HG03159 (cell line): ENCODE results near the gene DEPP1.
"Not testable (repeated sequence)": the region's sequence is repeated elsewhere in the genome, so short reads cannot be mapped to it uniquely, and the experiment has no call there.

Experiments
- ATAC-seq: cut with Tn5 transposase; IDR thresholded peaks from one replicate; pipeline ENCODE4 v1.9.1; 2021; ENCODE audit warnings: mild to moderate bottlenecking, moderate library complexity; ENCODE audit not compliant: unreplicated experiment

The DEPP1 gene, protein sequence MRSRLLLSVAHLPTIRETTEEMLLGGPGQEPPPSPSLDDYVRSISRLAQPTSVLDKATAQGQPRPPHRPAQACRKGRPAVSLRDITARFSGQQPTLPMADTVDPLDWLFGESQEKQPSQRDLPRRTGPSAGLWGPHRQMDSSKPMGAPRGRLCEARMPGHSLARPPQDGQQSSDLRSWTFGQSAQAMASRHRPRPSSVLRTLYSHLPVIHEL

DNA sequence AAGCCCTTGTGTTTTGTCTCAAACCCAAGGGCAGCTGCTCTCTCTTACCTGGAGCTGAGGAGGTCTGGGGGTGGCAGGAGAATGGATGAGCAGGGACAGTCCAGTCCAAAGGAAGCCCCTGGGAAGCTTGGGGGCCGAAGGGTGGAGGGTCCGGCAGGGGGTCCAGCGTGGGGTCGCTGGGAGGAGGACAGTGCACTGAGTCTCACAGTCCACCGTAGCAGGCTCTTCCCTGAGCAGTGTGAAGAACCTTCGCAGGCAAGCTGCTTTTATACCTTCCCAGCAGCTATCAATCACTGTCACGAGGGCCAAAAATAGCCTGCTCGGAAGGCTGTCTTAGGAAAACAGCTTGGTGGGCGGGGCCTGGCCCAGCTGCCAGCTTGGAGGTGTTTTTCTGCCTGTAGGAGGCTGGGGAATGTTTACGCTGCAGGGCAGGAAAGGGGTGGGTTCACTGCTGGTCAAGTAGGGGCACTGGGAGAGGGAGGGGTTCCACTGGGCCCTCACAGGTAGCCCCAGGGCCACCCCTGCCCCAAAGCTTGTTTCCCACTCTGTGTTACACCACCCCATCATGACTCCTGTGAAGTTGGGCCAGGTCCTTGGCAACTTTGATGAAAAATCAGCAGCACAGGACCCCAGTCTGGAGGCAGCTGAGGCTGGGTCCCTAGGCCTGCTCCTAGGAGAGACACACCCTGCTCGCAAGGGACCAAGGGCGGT lies at the start of gene DEPP1:
DEPP1 (minus strand) TSS at position 240 of the 711 bp plus-strand sequence. CDS start 779 bp downstream, outside the sequence.
- no peak for ATAC-seq

DNA sequence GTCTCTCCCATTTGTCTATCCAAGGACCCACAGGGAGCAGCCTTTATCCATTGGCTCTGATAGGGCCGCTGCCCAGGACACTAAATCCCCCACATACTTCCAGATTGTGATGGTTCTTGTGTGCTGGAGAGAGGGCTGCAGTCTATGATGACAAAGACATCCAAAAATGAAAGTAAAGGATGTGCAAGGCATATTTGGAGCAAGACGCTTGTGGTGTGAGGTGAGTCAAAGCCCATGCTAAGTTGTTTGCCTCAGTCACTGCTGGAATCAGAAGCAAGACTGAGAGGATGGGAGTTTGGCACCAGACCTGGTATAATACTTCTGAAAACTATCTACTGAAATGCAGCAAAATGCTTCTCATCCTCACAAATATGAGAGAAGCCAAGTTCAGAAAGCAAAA lies 44.8 kb upstream of the DEPP1 start:
- no peak for ATAC-seq

DNA sequence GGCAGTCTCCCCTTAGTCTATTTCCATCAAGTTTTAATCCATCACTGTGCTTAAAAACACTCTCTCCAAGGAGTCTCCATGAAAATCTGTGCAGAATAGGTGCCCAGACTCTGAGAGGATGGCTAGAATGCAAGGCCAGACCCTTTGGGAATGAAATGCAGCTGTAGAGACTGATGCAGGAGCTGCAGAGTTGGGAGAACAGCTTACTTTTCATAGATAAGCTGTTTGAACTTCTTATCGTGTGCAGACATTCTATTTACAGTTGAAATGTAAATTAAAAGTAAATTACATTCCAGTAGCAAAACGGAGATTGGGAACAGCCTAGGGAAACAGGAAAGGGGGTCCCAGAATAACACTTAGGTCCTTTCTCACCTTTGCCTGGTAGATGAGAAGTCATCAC lies 37.0 kb upstream of the DEPP1 start:
- ATAC-seq: no peak

DNA sequence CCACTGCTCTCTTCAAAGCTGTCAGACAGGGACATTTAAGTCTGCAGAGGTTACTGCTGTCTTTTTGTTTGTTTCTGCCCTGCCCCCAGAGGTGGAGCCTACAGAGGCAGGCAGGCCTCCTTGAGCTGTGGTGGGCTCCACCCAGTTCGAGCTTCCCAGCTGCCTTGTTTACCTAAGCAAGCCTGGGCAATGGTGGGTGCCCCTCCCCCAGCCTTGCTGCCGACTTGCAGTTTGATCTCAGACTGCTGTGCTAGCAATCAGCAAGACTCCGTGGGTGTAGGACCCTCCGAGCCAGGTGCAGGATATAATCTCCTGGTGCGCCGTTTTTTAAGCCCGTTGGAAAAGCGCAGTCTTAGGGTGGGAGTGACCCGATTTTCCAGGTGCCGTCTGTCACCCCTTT lies 35.9 kb upstream of the DEPP1 start:
- ATAC-seq: not testable (repeated sequence)

DNA sequence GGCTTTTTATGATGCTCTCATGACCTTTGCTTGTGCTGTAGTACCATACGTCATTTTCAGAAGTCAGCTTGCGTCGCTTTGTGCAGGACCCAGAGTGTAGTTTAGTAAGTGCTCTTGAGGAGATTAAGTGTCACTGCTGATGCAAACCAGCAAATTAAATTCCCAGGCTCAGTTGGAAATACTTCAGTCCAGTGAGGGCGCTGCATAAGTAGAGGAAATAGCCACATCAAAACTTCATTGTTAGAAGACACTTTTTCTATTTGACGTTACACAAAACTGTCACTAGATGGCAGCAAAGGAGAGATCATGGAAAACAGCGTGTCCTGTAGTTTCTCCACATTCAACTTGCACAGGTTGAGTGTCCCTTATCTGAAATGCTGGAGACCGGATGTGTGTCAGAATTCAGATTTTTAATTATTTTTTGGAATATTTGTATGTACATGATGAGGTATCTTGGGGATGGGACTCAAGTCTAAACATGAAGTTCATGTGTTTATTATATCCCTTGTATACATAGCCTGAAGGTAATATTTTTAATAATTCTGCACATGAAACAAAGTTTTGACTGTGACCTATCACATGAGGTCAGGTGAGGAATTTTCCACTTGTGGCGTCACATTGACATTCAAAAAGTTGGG lies 30.0 kb upstream of the DEPP1 start:
- ATAC-seq: peak; percentile 85

DNA sequence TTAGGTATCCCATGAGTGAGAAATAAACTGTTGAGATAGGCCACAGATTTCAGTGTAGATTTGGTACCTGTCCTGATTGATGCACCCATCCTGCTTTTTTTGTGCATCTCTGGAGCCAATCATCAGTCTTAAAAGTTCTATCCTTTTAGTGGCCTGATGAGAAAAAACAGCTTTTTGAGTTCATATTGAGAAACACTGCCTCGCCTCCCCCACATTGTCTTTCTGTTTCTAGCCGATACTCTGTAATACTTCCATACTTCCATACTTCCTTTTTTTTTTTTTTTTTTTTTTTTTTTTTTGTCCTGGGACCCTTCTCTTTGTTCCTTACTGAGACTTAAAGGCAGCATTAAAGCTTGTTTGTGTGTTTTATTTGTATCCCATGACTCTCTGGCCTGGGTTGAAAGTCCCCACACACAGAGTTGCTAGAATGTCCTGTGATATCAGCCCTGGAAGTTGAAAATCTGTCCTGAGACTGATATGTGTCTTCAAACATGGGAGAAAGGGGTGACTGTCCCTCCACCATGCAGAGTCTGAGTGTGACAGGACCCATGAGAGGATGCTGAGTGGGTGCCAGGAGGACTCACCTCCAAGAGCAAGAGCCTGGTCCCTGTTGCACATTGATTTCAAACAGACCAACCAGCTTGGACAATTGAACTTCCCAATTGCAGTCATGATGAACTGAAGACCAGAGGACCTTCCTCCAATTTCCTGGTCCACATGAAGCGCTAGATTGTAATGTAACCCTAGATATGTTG lies 27.8 kb upstream of the DEPP1 start:
- no peak for ATAC-seq

DNA sequence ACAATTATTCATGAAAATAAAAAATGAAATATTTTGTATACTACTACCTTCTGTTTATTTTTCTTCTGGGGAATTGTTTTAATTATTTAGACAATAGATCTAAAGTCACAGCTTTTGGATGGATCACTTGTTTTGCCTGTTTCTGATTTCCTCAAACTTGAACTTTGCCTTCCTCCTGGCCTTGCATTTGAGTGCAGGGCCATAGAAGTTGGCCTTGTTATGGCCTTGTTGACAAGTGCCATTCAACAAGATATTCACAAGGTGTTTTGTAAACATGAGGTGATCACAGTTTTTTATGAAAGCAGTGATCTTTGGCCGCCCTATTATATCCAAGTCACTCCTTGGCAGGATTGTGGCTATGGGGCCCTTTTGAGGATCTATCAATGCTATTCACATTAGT lies 26.7 kb upstream of the DEPP1 start:
- ATAC-seq: no peak

DNA sequence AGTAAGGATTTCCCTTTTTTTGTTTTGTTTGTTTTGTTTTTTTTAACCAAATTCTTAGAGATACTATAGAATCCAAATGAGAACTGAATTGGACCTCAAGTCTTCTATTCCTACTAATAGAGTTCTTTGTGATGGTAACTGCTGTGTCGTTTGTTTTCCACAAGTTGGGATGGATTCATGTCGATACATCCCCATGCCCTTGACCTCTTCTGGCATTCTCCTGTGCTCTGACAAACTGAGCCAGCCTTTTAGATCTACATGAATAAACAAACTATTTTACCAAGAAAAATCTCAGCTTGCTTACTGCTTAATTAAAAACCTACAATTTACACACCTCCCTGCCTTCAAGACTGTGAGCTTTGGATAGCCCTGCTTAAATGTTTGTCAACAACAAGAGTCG lies 26.1 kb upstream of the DEPP1 start:
- no peak for ATAC-seq

DNA sequence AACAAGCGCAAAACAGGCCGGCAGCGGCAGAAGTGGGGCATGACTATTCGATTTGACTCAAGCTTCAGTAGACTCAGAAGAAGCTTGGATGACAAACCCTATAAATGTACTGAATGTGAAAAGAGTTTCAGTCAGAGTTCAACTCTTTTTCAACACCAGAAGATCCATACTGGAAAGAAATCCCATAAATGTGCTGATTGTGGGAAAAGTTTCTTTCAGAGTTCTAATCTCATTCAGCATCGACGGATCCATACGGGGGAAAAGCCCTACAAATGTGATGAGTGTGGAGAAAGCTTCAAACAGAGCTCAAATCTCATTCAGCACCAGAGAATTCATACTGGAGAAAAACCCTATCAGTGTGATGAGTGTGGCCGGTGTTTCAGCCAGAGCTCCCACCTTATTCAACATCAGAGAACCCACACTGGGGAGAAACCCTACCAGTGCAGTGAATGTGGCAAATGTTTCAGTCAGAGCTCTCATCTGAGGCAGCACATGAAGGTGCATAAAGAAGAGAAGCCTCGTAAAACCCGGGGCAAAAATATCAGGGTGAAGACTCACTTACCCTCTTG lies 24.9 kb upstream of the DEPP1 start:
- ATAC-seq: no peak

DNA sequence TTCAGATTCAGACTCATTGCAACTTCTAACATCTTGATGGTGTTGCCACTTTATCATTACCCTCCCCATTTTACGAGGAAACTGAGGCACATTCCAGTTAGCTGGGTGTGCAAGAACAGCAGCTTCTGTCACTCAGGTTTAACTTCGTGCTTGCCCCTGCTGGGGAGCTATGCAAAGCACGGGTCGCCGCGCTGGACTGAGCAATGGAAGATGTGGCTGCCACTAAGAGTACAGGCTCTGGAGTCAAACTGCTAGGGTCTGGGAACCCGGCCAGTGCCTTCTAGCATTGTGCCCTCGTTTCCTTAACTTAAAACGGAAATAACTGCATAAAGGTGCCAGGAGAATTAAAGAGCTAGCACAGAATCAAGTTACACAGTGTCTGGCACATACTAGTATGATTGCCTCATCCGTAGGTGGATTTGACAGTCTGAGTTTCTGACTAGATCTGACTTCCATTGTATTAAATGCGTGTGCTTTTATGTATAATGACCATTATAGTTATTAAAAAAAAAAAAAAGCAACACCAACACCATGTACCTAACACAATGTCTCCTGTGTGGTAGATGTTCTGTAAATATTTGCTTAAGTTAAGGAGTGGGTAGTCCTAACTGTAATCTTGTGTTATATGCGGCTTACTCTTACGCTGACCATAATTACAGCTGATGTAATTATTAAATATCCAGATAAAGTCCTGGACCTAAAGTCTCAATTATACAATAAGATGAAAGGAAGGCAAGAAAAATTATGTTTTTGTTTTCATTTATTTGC lies 23.0 kb upstream of the DEPP1 start:
- ATAC-seq: peak; percentile 81

DNA sequence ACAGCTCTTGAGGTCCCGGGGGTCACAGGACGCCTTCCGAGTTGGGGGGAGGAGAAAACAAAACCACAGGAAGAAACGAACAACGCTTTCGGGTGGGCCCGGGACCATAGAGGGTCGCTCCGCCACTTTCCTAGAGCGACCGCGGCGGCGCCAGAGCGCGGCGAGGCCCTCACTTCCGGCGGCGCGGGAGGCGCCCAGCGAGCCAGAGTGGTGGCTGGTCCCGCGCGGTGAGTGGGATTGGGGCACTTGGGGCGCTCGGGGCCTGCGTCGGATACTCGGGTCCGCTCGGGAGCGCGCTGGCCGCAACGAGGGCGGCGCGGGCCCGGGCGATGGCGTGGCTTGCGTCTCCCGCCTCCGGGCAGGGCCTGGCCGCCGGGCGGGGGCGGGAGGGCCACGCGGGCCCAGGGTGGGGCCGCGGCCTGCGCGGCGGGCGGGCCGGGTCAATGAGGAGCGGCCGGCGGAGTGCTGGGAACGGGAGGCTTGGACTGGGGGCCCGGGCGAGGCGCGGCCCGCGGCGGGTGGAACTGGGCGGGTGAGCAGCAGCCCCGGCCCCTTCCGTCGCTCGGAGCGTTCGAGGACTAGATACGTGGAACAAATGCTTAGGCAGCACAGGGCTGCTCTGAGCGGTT lies 22.3 kb upstream of the DEPP1 start, which contains the start of gene ZNF22:
ZNF22 (plus strand) TSS at position 172 of the 629 bp plus-strand sequence. CDS start 2,446 bp downstream, outside the sequence.
- ATAC-seq: peak; percentile 74

DNA sequence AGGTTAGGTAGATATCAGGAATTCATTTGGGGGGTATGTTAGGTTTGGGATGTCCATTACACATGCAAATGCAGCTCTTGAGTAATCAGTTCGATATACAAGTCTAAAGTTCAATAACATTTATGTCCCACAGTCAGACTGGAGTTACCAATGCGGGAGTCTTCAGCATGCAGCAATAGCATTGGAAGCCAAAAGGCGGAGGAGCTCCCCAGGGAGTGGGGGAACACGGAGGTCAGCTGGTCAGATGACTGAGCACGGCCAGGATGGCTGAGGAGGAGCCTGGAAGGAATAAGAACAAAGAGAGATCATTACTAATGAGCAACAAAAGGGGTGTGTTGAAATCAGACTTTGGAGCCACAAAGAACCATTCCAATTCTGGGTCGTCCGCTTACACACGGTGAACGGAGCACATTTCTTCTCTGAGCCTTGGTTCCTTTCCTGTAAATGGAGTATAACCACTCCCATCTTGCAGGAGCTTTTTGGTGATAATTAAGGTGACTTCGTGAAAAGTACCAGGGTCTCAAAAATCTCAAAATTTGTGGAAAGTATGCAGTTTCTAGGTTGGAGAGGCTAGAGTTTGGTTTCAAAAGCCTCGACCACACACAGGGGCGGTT lies 21.6 kb upstream of the DEPP1 start:
- no peak for ATAC-seq

DNA sequence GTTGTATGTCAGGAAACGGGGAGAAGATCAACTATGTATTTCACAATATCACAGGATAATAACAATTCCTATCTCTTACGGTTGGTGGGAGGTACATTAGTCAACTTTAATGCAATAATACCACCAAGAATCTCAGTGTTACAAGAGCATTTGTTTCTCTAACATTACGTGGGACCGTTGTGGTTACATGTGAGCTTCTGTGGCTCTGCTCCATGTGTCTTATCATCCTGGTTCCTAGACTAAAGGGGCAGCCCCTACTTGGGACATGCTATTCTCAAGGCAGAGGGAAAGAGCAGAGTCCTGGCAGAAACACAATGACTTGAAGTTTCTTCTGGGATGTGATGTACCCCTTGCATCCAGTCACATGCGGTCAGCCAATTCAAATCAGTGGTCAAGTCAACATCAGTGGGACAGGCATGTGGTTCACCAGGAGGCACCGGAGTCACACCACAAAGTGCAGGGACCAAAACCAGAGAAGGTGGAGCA lies 19.6 kb upstream of the DEPP1 start:
- no peak for ATAC-seq

DNA sequence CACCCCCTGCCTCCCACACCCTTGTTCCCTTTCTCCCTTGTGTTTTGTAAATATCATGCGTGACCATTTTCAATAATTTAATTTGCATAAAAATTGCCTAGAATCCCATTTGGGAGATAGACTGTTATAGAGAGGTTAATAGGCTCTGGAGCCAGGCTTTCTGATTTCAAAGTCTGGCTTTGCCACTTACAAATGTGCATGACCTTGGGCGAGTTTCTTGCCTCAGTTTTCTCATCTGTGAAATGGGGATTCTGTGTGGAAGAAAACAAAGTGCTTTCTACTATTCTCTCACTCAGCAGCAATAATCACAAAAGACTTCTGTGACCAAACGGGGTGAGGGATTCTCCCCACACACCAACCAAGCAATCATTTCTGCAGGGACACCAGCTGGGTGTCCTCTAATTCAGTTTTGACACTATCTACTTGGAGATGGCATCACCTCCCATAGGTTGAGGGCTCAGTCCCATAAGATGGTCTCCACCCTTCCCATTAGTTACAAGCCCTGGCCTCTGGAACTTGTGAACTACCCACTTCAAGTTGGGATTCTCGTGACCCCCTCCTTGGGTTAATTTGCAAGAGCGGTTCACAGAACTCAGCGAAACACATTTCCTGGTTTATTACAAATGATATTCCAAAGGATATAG lies 18.6 kb upstream of the DEPP1 start:
- ATAC-seq: no peak

DNA sequence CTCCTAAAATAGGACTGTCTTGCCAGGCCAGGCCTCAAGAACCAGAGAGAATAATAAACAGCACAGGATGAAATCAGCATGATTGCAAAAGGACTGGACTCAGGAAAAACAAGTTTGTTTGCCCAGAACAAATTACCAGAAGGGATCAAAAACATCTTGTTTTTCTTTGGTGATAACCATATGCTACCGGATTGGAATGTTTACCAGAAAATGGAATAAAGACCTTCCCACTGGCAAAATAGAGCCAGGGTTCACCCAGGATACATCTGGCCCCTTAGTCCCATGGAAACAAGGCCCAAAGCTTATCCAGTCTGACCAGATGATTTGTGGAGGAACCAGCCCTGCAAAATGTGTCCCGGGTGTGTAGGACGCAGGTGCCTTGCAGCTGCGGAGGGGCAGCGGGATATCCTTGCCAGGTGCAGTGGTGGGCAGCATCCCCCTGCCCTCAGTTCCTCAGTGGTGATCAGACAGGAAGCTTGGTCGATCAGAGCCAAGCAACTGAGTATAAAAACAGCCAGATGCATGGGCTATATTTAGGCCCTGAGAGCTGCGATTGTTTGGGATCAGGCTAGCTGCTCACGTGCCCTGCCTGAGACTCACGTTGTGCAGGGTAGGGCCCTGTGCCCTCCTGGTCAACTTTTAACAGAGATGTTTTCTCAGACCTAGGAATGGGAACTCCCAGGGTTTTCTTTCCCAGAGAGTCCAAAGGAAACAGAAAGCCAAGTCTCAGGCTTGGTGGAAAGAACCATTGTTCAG lies 17.5 kb upstream of the DEPP1 start:
- no peak for ATAC-seq

DNA sequence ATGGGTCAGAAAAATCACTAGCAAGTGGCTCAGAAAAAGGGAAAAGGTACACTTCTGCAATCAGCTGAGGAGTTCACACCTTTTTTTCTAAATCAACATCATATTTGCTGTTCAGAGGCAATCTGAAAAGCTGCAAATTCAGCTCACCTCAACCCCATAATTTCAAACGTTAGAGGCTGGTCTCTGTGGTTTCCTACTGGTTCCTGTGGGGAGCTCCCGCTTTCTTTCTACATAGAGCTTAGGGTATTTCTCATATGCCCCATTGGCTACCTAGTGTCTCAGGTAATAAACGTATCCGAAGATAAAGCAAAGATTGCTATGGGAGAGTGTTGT lies 16.9 kb upstream of the DEPP1 start:
- ATAC-seq: no peak

DNA sequence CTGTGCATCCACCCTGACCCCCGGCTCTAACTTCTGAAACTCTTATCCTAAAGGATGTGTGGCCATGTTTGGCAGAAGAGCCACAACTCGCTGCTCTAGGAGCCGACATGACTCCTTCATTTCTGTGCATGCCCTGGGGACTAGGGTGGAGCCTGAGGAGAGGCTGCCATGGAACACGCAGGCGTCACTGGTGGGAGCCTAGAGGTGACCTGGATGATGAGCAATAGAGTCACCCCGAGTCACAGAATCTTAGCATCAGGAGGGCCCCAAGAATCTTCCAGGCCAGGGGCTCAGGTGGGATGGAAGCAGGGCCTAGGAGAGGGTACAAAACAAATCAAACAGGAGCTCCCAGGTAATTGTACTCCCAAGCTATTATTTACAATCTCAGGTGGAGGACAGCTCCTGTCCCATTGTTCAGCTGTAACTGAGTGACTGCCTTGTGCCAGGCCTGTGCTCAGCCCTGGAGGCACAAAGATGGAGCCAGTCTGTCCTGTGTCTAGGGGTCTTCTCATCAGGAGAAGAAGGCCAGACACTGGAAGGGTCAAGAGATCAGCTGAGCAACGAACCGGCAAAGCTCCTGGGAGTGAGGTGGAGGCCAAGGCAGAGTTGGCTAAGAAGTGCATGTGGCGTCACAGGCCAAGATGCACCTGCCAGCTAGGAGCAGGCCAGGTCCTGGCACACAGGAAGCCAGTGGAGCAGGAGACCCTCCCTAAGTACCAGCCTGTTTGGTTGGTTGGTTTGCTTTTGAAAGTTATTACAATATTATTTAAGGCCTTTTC lies 16.3 kb upstream of the DEPP1 start:
- ATAC-seq: no peak
